ENCODE measurements around the gene EFCAB14. TPM values are rescaled to one million over a fixed set of nuclear protein-coding genes. Genes with fewer than 3 reads are reported as not detected.

Gene EFCAB14
- total and polyA plus RNA-seq, 9 of the 15 experiments (the other 6 are each of a cell fraction or from before 2014, with no cell fraction given), result 7.3 to 49.0 (median 37.3) TPM

- TF ChIP-seq, protein P1, sequence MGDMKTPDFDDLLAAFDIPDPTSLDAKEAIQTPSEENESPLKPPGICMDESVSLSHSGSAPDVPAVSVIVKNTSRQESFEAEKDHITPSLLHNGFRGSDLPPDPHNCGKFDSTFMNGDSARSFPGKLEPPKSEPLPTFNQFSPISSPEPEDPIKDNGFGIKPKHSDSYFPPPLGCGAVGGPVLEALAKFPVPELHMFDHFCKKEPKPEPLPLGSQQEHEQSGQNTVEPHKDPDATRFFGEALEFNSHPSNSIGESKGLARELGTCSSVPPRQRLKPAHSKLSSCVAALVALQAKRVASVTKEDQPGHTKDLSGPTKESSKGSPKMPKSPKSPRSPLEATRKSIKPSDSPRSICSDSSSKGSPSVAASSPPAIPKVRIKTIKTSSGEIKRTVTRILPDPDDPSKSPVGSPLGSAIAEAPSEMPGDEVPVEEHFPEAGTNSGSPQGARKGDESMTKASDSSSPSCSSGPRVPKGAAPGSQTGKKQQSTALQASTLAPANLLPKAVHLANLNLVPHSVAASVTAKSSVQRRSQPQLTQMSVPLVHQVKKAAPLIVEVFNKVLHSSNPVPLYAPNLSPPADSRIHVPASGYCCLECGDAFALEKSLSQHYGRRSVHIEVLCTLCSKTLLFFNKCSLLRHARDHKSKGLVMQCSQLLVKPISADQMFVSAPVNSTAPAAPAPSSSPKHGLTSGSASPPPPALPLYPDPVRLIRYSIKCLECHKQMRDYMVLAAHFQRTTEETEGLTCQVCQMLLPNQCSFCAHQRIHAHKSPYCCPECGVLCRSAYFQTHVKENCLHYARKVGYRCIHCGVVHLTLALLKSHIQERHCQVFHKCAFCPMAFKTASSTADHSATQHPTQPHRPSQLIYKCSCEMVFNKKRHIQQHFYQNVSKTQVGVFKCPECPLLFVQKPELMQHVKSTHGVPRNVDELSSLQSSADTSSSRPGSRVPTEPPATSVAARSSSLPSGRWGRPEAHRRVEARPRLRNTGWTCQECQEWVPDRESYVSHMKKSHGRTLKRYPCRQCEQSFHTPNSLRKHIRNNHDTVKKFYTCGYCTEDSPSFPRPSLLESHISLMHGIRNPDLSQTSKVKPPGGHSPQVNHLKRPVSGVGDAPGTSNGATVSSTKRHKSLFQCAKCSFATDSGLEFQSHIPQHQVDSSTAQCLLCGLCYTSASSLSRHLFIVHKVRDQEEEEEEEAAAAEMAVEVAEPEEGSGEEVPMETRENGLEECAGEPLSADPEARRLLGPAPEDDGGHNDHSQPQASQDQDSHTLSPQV (IDR thresholded peaks at IDR 0.05), result 0 out of 2 replicates have a peak, but pooled peaks have one; percentile 32
- TF ChIP-seq ATF7 (IDR thresholded peaks at IDR 0.05) (0 out of 2 replicates have a peak, but pooled peaks have one; percentile 23), TARDBP (IDR thresholded peaks at IDR 0.05) (no peak), E2F6 (IDR thresholded peaks at IDR 0.05; ENCODE audit: borderline replicate concordance in 1 of 2, extremely low read depth in 1 of 2, insufficient read depth in 1 of 2, insufficient read length in 1 of 2, low read depth in 1 of 2, low read length in 1 of 2, poor library complexity in 1 of 2, severe bottlenecking in 1 of 2) (peak; percentile 32 to 73)
Observed at GRCh38 chr1:46667782-46668760, 50.8 kb downstream of the EFCAB14 start, which contains the start of gene ATPAF1 (continued).

All from K562 (cell line).